Trophoblast cell (in vitro differentiated cells and primary cell): ENCODE results near the gene SLC22A23.
"Not testable (repeated sequence)": the region's sequence is repeated elsewhere in the genome, so short reads cannot be mapped to it uniquely, and the experiment has no call there.

Experiments used
- DNase-seq, 2 donors: peaks; one replicate each; pipeline ENCODE4 v3.0.0-alpha.2; 2016
- H2AFZ ChIP-seq: 2 replicates; pipeline ENCODE4 v1.6.1; 2013; ENCODE audit warnings: low read length, moderate library complexity, mild to moderate bottlenecking; ENCODE audit not compliant: insufficient read depth, poor library complexity
- H2AK5ac ChIP-seq: 2 replicates; pipeline ENCODE4 v1.6.1; 2013; ENCODE audit warnings: mild to moderate bottlenecking, low read length
- H2BK120ac ChIP-seq: 2 replicates; pipeline ENCODE4 v1.6.1; 2013; ENCODE audit warnings: low read length, mild to moderate bottlenecking, moderate library complexity; ENCODE audit not compliant: insufficient read depth, poor library complexity
- H2BK12ac ChIP-seq: 2 replicates; pipeline ENCODE4 v1.6.1; 2013; ENCODE audit warnings: mild to moderate bottlenecking, low read length, moderate library complexity
- H2BK5ac ChIP-seq: 2 replicates; pipeline ENCODE4 v1.6.1; 2013; ENCODE audit warnings: low read length, low read depth, moderate library complexity, mild to moderate bottlenecking; ENCODE audit not compliant: poor library complexity
- H3K14ac ChIP-seq: 2 replicates; pipeline ENCODE4 v1.6.1; 2013; ENCODE audit warnings: mild to moderate bottlenecking, low read length
- H3K18ac ChIP-seq: 2 replicates; pipeline ENCODE4 v1.6.1; 2013; ENCODE audit warnings: mild to moderate bottlenecking, low read length
- H3K23ac ChIP-seq: 2 replicates; pipeline ENCODE4 v1.6.1; 2013; ENCODE audit warnings: low read length
- H3K27ac ChIP-seq: 2 replicates; pipeline ENCODE4 v1.5.1; 2013; ENCODE audit warnings: low read depth, mild to moderate bottlenecking, inconsistent platforms, low read length, moderate library complexity
- H3K27me3 ChIP-seq: 2 replicates; pipeline ENCODE4 v1.6.1; 2013; ENCODE audit warnings: inconsistent platforms, mild to moderate bottlenecking, low read length, moderate library complexity; ENCODE audit not compliant: insufficient read depth
- H3K36me3 ChIP-seq, 2 experiments: 1 replicate in 1 of 2; 2 replicates in 1 of 2; pipeline ENCODE4 v1.6.1; 2013; ENCODE audit warnings: low read length in 2 of 2, mild to moderate bottlenecking in 2 of 2, moderate library complexity in 1 of 2; ENCODE audit not compliant: insufficient read depth in 2 of 2, control insufficient read depth in 1 of 2
- H3K4ac ChIP-seq: 2 replicates; pipeline ENCODE4 v1.6.1; 2013; ENCODE audit warnings: low read depth, mild to moderate bottlenecking, low read length, moderate library complexity
- H3K4me1 ChIP-seq, 2 experiments: 1 replicate in 1 of 2; 2 replicates in 1 of 2; pipeline ENCODE4 v1.6.1; 2013; ENCODE audit warnings: low read length in 2 of 2, mild to moderate bottlenecking in 2 of 2, moderate library complexity in 1 of 2; ENCODE audit not compliant: insufficient read depth in 2 of 2, control insufficient read depth in 1 of 2
- H3K4me2 ChIP-seq: 2 replicates; pipeline ENCODE4 v1.6.1; 2013; ENCODE audit warnings: inconsistent platforms, mild to moderate bottlenecking, low read length, moderate library complexity
- H3K4me3 ChIP-seq: 2 replicates; pipeline ENCODE4 v1.5.1; 2013; ENCODE audit warnings: mild to moderate bottlenecking, low read depth, low read length, inconsistent platforms
- H3K79me1 ChIP-seq: one replicate; pipeline ENCODE4 v1.6.1; 2013; ENCODE audit warnings: low read length
- H3K79me2 ChIP-seq: 2 replicates; pipeline ENCODE4 v1.6.1; 2013; ENCODE audit warnings: low read length, mild to moderate bottlenecking; ENCODE audit not compliant: control insufficient read depth, insufficient read depth, poor library complexity
- H3K9ac ChIP-seq: 2 replicates; pipeline ENCODE4 v1.6.1; 2013; ENCODE audit warnings: mild to moderate bottlenecking, low read length
- H3K9me3 ChIP-seq: 2 replicates; pipeline ENCODE4 v1.6.1; 2013; ENCODE audit warnings: low read depth, mild to moderate bottlenecking, control low read depth, inconsistent platforms, low read length; ENCODE audit not compliant: insufficient read depth
- H4K12ac ChIP-seq: 2 replicates; pipeline ENCODE4 v1.6.1; 2013; ENCODE audit warnings: low read depth, mild to moderate bottlenecking, low read length, moderate library complexity
- H4K8ac ChIP-seq: 2 replicates; pipeline ENCODE4 v1.6.1; 2013; ENCODE audit warnings: low read depth, mild to moderate bottlenecking, low read length, moderate library complexity
- H4K91ac ChIP-seq: one replicate; pipeline ENCODE4 v1.6.1; 2013; ENCODE audit warnings: low read depth, mild to moderate bottlenecking, low read length, moderate library complexity
- WGBS: extraction: QIAGEN DNeasy Blood & Tissue Kit; methylation state at CpG from one replicate; pipeline ENCODE4 v1.1.7; 2013; ENCODE audit warnings: missing lambda C conversion rate; ENCODE audit not compliant: insufficient read length, insufficient coverage; ENCODE audit errors: extremely low coverage; 5-methylcytosine and 5-hydroxymethylcytosine counted together

Gene SLC22A23

DNA sequence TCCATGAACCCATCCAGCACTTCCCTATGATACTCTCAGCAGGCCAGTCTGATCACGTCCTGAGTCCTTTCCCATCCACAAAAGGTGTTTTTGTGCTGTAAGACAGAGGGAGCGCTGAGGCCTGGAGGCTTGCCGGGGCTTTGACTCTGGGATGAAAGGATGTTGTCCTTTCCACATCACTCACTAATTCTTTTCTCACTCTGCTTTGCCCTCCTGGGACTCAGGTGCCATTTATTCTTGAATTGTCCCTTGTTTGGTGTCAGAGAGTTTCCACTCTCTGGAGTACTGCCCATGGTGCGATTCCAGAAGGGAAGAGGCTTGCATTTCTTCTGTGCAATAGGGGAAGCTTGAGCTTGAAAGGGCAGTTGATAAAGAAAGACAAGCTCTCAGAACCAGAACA, 214.1 kb downstream of the SLC22A23 start:
- H3K4me2 ChIP-seq = no peak overlapping the region
- peaks cover 6% of the 10 kb centered on the region for H3K79me1 ChIP-seq
- H4K91ac ChIP-seq = no peak overlapping the region
- peaks cover 9% of the 10 kb centered on the region in 2 experiments for H3K4me1 ChIP-seq
- H3K4ac ChIP-seq = no peak overlapping the region
- no peaks in the 10 kb centered on the region for H3K79me2 ChIP-seq
- H2AFZ ChIP-seq = no peak overlapping the region
- H4K8ac ChIP-seq = no peak overlapping the region
- H3K23ac ChIP-seq = no peak overlapping the region
- H3K27ac ChIP-seq = no peak overlapping the region
- no peak overlapping the region for H2BK120ac ChIP-seq
- no peak overlapping the region for H2AK5ac ChIP-seq
- no CpG with 5 or more reads among the region's 4 CpGs for WGBS
- no peaks in the 10 kb centered on the region for H3K9me3 ChIP-seq
- H3K18ac ChIP-seq = no peak overlapping the region
- H3K14ac ChIP-seq = no peak overlapping the region
- no peak overlapping the region for H2BK12ac ChIP-seq
- no peaks in the 10 kb centered on the region for H3K27me3 ChIP-seq
- no peak overlapping the region for H3K4me3 ChIP-seq
- no peaks in the 10 kb centered on the region for H3K36me3 ChIP-seq
- no peak overlapping the region for H3K9ac ChIP-seq
- no peak overlapping the region for H4K12ac ChIP-seq
- no peak for DNase-seq
- no peak overlapping the region for H2BK5ac ChIP-seq

DNA sequence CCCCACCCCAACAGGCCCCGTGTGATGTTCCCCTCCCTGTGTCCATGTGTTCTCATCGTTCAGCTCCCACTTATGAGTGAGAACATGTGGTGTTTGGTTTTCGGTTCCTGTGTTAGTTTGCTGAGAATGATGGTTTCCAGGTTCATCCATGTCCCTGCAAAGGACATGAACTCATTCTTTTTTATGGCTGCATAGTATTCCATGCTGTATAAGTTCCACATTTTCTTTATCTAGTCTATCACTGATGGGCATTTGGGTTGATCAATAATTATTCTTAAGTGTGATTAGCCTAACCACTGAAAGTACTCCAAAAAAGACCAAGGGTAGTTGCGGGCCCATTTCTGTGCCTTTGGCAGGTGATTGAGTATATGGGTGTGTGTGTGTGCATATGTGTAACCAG, 215.1 kb downstream of the SLC22A23 start:
- H3K36me3 ChIP-seq, H4K8ac ChIP-seq, H4K91ac ChIP-seq, H3K27me3 ChIP-seq, H3K4ac ChIP-seq, H3K79me2 ChIP-seq, H3K23ac ChIP-seq, H2BK12ac ChIP-seq, H2BK5ac ChIP-seq, H3K14ac ChIP-seq, H3K4me3 ChIP-seq, H2AFZ ChIP-seq, H3K18ac ChIP-seq, DNase-seq, H3K79me1 ChIP-seq, H2AK5ac ChIP-seq, H3K9ac ChIP-seq, H3K4me1 ChIP-seq, H2BK120ac ChIP-seq, H4K12ac ChIP-seq, H3K9me3 ChIP-seq, H3K27ac ChIP-seq, H3K4me2 ChIP-seq: not testable (repeated sequence)
- WGBS = no CpG with 5 or more reads among the region's 4 CpGs

DNA sequence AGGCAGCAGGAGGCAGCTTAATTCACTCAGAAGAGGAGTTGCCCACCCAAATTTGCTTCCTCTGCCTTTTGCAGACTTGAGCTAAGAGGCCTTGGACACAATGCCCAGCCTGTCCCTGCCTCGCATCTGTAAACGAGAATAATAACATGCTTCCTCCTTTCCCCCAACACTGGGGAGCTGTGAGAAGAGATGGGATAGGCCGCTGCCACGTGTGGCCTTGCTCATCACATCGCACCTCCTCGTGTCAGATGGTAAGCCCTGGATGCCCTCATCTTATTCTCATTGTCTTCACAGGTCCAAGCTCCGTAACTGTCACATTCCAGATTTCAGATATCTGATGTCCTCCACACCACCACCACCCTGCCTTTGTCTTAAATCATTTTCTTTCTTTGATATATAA, 216.3 kb downstream of the SLC22A23 start:
- Histone ChIP-seq H3K36me3 (no peaks in the 10 kb centered on the region), H2AK5ac (no peak overlapping the region), H2AFZ (no peak overlapping the region), H3K79me1 (no peaks in the 10 kb centered on the region), H3K23ac (no peak overlapping the region), H3K14ac (no peak overlapping the region), H3K79me2 (no peaks in the 10 kb centered on the region), H3K4me1 (no peaks in the 10 kb centered on the region), H3K27ac (no peak overlapping the region), H2BK5ac (no peak overlapping the region), H3K4ac (no peak overlapping the region), H4K12ac (no peak overlapping the region), H3K27me3 (no peaks in the 10 kb centered on the region), H3K9ac (no peak overlapping the region), H3K18ac (no peak overlapping the region), H4K91ac (no peak overlapping the region), H3K4me3 (no peak overlapping the region), H4K8ac (no peak overlapping the region), H3K4me2 (no peak overlapping the region), H2BK12ac (no peak overlapping the region), H2BK120ac (no peak overlapping the region), H3K9me3 (no peaks in the 10 kb centered on the region)
- WGBS = no CpG with 5 or more reads among the region's 7 CpGs
- no peak for DNase-seq

DNA sequence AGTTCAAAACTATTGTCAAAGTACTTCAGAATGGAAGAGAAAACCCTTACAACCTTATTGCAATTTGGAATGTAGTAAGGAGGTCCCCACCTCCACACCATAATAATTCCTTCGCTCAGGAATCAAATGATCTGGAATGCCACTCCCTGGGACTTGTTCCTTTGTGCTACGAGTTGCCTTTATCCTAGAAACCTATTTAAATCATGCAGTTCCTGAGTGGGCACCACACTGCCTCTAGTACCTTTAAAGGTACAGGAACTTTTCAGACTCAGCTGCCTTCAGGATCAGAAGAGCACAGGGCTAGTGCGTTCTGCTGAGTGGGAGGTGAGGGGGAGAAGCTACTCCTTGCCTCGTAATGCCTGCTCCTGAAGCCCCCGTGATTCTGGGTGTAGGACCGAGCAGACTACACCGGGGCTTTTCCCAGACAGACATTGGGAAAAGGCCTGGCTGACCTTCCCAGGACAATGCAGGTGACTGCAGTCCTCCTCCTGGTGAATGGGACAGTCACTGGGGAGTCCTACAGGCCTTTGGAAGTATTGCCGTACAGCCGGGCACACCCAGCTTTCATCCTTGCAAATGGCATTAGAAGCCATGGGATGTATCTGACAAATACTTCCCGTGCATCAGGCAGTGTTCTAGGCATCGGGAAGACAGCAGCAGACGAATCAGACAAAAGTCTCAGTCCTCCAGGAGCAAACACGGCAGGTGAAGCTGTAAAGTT, 217.6 kb downstream of the SLC22A23 start:
- no peak overlapping the region for H3K14ac ChIP-seq
- no peak overlapping the region for H3K4me2 ChIP-seq
- no peak overlapping the region for H4K8ac ChIP-seq
- H2BK5ac ChIP-seq = no peak overlapping the region
- H3K18ac ChIP-seq = no peak overlapping the region
- no CpG with 5 or more reads among the region's 13 CpGs for WGBS
- no peaks in the 10 kb centered on the region for H3K79me1 ChIP-seq
- H3K23ac ChIP-seq = no peak overlapping the region
- no peak overlapping the region for H4K91ac ChIP-seq
- H3K27ac ChIP-seq = no peak overlapping the region
- H4K12ac ChIP-seq = no peak overlapping the region
- H3K36me3 ChIP-seq = no peaks in the 10 kb centered on the region
- no peaks in the 10 kb centered on the region for H3K9me3 ChIP-seq
- H3K4me3 ChIP-seq = no peak overlapping the region
- H2BK12ac ChIP-seq = no peak overlapping the region
- no peak overlapping the region for H3K9ac ChIP-seq
- H3K4ac ChIP-seq = no peak overlapping the region
- H2AK5ac ChIP-seq = no peak overlapping the region
- no peaks in the 10 kb centered on the region for H3K27me3 ChIP-seq
- DNase-seq = peak in 1 of 2 donors; percentile 52
- no peaks in the 10 kb centered on the region for H3K79me2 ChIP-seq
- no peaks in the 10 kb centered on the region for H3K4me1 ChIP-seq
- no peak overlapping the region for H2AFZ ChIP-seq
- no peak overlapping the region for H2BK120ac ChIP-seq
